ENCODE measurements around the gene HAAO.
A peak's percentile ranks its signal among the peaks of the same experiment; 100 is the strongest.

The HAAO gene

DNA sequence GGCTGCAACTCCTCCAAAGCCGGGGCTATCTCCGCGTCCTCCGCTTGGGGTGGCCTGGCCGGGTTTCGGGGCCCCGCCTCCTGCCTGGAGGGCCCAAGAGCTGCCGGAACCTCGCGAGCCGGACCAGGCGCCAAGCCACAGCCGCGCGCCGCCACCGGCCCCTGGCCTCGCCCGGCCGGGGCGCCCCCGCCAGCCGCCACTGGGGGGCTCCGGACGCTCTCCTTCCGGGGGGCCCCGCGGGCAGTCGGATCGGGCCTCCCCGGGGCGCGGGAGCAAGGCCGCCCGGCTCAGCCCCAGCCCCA, 17.4 kb upstream of the HAAO start:
- TF ChIP-seq, protein P1, sequence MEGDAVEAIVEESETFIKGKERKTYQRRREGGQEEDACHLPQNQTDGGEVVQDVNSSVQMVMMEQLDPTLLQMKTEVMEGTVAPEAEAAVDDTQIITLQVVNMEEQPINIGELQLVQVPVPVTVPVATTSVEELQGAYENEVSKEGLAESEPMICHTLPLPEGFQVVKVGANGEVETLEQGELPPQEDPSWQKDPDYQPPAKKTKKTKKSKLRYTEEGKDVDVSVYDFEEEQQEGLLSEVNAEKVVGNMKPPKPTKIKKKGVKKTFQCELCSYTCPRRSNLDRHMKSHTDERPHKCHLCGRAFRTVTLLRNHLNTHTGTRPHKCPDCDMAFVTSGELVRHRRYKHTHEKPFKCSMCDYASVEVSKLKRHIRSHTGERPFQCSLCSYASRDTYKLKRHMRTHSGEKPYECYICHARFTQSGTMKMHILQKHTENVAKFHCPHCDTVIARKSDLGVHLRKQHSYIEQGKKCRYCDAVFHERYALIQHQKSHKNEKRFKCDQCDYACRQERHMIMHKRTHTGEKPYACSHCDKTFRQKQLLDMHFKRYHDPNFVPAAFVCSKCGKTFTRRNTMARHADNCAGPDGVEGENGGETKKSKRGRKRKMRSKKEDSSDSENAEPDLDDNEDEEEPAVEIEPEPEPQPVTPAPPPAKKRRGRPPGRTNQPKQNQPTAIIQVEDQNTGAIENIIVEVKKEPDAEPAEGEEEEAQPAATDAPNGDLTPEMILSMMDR (IDR thresholded peaks at IDR 0.05; ENCODE audit: poor library complexity, severe bottlenecking) = peak; percentile 46
- H3K27ac ChIP-seq (ENCODE audit: poor library complexity, severe bottlenecking) = peak overlapping the region; percentile 84
- no peaks in the 10 kb centered on the region for H3K36me3 ChIP-seq (ENCODE audit: low read depth)
- H3K4me1 ChIP-seq (ENCODE audit: insufficient read depth, poor library complexity, severe bottlenecking) = no peaks in the 10 kb centered on the region
- DNase-seq (ENCODE audit: low spot score) (no peak), ATAC-seq (ENCODE audit: low read depth) (peak; percentile 61)
- H3K9me3 ChIP-seq (ENCODE audit: severe bottlenecking) = no peaks in the 10 kb centered on the region
- H3K27me3 ChIP-seq (ENCODE audit: insufficient read depth, poor library complexity, severe bottlenecking) = no peaks in the 10 kb centered on the region
- H3K4me3 ChIP-seq (ENCODE audit: severe bottlenecking) = peak overlapping the region; percentile 69

DNA sequence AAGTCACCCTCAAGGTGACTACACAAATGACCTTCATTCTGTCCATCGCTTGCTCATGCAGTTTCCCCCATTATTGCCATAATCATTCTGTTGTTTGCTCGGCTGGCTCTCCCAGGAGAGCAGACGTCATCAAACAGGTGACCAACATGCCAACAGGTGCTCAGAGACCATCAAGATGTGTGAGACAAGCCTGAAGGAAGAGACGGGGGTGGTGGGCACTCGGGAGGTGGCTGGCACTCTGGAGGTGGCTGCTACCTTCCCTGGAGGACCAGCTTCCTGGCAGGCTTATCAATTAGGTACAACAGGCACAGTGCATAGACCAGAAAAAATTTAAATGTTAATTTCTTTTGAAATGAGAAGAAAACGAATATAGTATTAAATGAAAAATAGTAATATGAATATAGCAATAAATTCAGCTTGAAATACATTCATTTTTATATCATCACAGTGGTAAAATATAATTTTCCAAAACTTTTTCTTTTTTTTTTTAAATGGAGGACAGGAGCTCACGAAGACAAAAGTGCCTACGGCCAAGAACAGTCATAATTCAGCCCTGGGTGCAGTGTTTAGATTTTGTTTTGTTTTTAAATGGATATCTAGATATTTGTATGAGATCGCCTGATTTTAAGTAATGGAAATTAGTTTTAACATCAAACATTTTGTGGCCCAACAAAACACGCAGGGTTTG, 16.9 kb upstream of the HAAO start:
- ATAC-seq (ENCODE audit: low read depth) (no peak), DNase-seq (ENCODE audit: low spot score) (no peak)
- no peaks in the 10 kb centered on the region for H3K27me3 ChIP-seq (ENCODE audit: insufficient read depth, poor library complexity, severe bottlenecking)
- no peaks in the 10 kb centered on the region for H3K4me1 ChIP-seq (ENCODE audit: insufficient read depth, poor library complexity, severe bottlenecking)
- peak overlapping the region; percentile 84 for H3K27ac ChIP-seq (ENCODE audit: poor library complexity, severe bottlenecking)
- TF ChIP-seq, protein P1 (IDR thresholded peaks at IDR 0.05; ENCODE audit: poor library complexity, severe bottlenecking) = no peak
- no peaks in the 10 kb centered on the region for H3K36me3 ChIP-seq (ENCODE audit: low read depth)
- H3K9me3 ChIP-seq (ENCODE audit: severe bottlenecking) = no peaks in the 10 kb centered on the region
- peak overlapping the region; percentile 69 for H3K4me3 ChIP-seq (ENCODE audit: severe bottlenecking)

DNA sequence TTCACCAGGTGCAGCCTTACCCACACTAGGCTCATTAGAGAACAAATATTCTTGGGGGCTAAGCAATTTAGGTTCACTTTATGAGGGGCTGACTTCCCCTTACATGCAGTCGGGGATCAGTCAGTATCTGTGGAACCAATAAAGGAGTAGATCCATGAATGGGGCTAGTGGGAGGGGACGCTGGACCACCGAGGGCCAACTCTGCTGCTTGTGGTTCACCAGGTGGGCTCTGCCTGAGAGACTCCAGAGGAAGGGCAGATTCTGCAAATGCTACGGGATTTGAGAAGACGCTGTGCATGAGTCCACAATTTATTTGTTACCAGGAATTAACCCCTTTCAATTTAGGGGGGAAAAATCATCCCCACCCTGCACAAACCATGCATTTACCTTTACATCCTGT, 15.9 kb upstream of the HAAO start:
- TF ChIP-seq, protein P1 (IDR thresholded peaks at IDR 0.05; ENCODE audit: poor library complexity, severe bottlenecking) = no peak
- DNase-seq (ENCODE audit: low spot score) (no peak), ATAC-seq (ENCODE audit: low read depth) (no peak)
- no peaks in the 10 kb centered on the region for H3K4me1 ChIP-seq (ENCODE audit: insufficient read depth, poor library complexity, severe bottlenecking)
- no peak overlapping the region for H3K27ac ChIP-seq (ENCODE audit: poor library complexity, severe bottlenecking)
- no peaks in the 10 kb centered on the region for H3K27me3 ChIP-seq (ENCODE audit: insufficient read depth, poor library complexity, severe bottlenecking)
- no peaks in the 10 kb centered on the region for H3K36me3 ChIP-seq (ENCODE audit: low read depth)
- H3K4me3 ChIP-seq (ENCODE audit: severe bottlenecking) = no peak overlapping the region
- H3K9me3 ChIP-seq (ENCODE audit: severe bottlenecking) = no peaks in the 10 kb centered on the region

DNA sequence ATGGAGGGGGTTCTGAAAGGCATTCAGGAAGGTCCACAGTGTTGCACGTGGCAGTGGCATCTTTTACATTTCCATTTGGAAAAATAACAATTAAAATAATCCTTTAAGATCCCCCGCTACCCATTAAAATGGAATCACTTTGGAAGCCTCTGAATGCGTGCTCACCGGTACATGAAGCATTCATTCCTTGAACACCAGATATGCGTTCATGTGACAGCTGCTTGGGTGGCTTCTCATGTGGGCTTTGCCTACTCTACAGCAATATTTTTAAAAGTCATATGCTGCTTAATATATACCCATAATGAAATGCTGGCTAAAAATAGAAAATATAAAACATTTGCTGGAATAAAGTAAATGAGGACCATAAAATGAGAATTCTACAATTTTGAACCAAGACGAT, 14.4 kb upstream of the HAAO start:
- H3K9me3 ChIP-seq (ENCODE audit: severe bottlenecking) = no peaks in the 10 kb centered on the region
- no peaks in the 10 kb centered on the region for H3K4me1 ChIP-seq (ENCODE audit: insufficient read depth, poor library complexity, severe bottlenecking)
- TF ChIP-seq, protein P1 (IDR thresholded peaks at IDR 0.05; ENCODE audit: poor library complexity, severe bottlenecking) = no peak
- ATAC-seq (ENCODE audit: low read depth) (no peak), DNase-seq (ENCODE audit: low spot score) (no peak)
- H3K27me3 ChIP-seq (ENCODE audit: insufficient read depth, poor library complexity, severe bottlenecking) = no peaks in the 10 kb centered on the region
- no peak overlapping the region for H3K27ac ChIP-seq (ENCODE audit: poor library complexity, severe bottlenecking)
- H3K36me3 ChIP-seq (ENCODE audit: low read depth) = no peaks in the 10 kb centered on the region
- no peak overlapping the region for H3K4me3 ChIP-seq (ENCODE audit: severe bottlenecking)

DNA sequence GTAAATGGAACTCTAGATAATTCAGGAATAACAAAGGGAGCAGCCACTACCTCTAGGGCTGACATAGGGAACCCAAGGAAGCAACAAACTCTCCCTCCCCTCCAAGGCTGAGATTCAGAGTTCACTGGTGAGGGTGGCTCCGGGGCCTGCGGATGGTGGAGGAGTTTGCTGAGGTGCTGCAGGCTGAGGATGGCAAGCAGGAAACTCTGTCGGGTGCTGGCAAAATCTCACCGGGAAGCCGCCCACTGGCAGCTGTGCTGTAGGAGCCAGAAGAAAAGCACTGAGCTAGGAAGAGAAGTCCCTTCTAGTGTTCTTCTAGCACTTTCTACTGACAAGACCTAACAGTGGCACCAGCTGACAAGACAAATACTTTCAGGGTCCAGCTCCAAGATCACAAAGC, 12.5 kb upstream of the HAAO start:
- H3K27ac ChIP-seq (ENCODE audit: poor library complexity, severe bottlenecking) = no peak overlapping the region
- no peaks in the 10 kb centered on the region for H3K36me3 ChIP-seq (ENCODE audit: low read depth)
- no peaks in the 10 kb centered on the region for H3K4me1 ChIP-seq (ENCODE audit: insufficient read depth, poor library complexity, severe bottlenecking)
- H3K9me3 ChIP-seq (ENCODE audit: severe bottlenecking) = no peaks in the 10 kb centered on the region
- DNase-seq (ENCODE audit: low spot score) = no peak
- no peaks in the 10 kb centered on the region for H3K27me3 ChIP-seq (ENCODE audit: insufficient read depth, poor library complexity, severe bottlenecking)
- ATAC-seq (ENCODE audit: low read depth) = no peak
- TF ChIP-seq, protein P1 (IDR thresholded peaks at IDR 0.05; ENCODE audit: poor library complexity, severe bottlenecking) = no peak
- no peak overlapping the region for H3K4me3 ChIP-seq (ENCODE audit: severe bottlenecking)
